ENCODE measurements around the gene REG4. TPM values are rescaled to one million over a fixed set of nuclear protein-coding genes. Genes with fewer than 3 reads are reported as not detected.
"Not testable (repeated sequence)": the region's sequence is repeated elsewhere in the genome, so short reads cannot be mapped to it uniquely, and the experiment has no call there.

REG4 gene
- total and polyA plus RNA-seq, 9 donors, result 0.36 to 2.4 TPM; not detected in 7

GRCh38 chr1:119829625-119830024 is 18.4 kb upstream of the REG4 start:
- TF ChIP-seq EP300 (IDR thresholded peaks at IDR 0.05) (no peak), POLR2A (IDR thresholded peaks at IDR 0.05) (no peak), CTCF (IDR thresholded peaks at IDR 0.05) (no peak)
- H3K4me3 ChIP-seq, result no peak overlapping the region
- intact Hi-C loops (cut with DNase I), result no loop called here
- no peaks in the 10 kb centered on the region for H3K36me3 ChIP-seq
- no peaks in the 10 kb centered on the region for H3K27me3 ChIP-seq
- no peak for DNase-seq
- no peak overlapping the region for H3K27ac ChIP-seq
- WGBS, 3 donors, result 55 to 67% (median 61%) methylated on average over 4 of the region's 4 CpGs
- H3K4me1 ChIP-seq (ENCODE audit: insufficient read depth), result no peaks in the 10 kb centered on the region
- H3K9me3 ChIP-seq, result no peaks in the 10 kb centered on the region

GRCh38 chr1:119829006-119829405 is 17.7 kb upstream of the REG4 start:
- H3K9me3 ChIP-seq; DNase-seq; H3K27ac ChIP-seq; intact Hi-C loops (cut with DNase I); H3K4me3 ChIP-seq; H3K27me3 ChIP-seq; H3K4me1 ChIP-seq (ENCODE audit: insufficient read depth); H3K36me3 ChIP-seq: not testable (repeated sequence)

GRCh38 chr1:119828266-119828665 is 17.0 kb upstream of the REG4 start:
- WGBS, 3 donors, result 80 to 83% (median 81%) methylated on average over 3 of the region's 3 CpGs
- intact Hi-C loops (cut with DNase I), result no loop called here

GRCh38 chr1:119827010-119827409 is 15.8 kb upstream of the REG4 start:
- H3K36me3 ChIP-seq, result no peaks in the 10 kb centered on the region
- no peak overlapping the region for H3K27ac ChIP-seq
- H3K4me3 ChIP-seq, result no peak overlapping the region
- H3K9me3 ChIP-seq, result no peaks in the 10 kb centered on the region
- intact Hi-C loops (cut with DNase I), result loop anchor here in 1 of 4 donors (1.0 kb wide), 1 partner anchor 30 kb away; no protein-coding TSS in a partner anchor
- no peaks in the 10 kb centered on the region for H3K4me1 ChIP-seq (ENCODE audit: insufficient read depth)
- TF ChIP-seq EP300 (IDR thresholded peaks at IDR 0.05) (no peak), CTCF (IDR thresholded peaks at IDR 0.05) (no peak), POLR2A (IDR thresholded peaks at IDR 0.05) (no peak)
- no peak for DNase-seq
- WGBS, 3 donors, result 74 to 98% (median 86%) methylated on average over 1 of the region's 1 CpG
- no peaks in the 10 kb centered on the region for H3K27me3 ChIP-seq

More at GRCh38 chr1:119828266-119828665, 17.0 kb upstream of the REG4 start:
- no peak for DNase-seq
- no peak overlapping the region for H3K4me3 ChIP-seq
- no peaks in the 10 kb centered on the region for H3K9me3 ChIP-seq
- no peaks in the 10 kb centered on the region for H3K4me1 ChIP-seq (ENCODE audit: insufficient read depth)
- no peaks in the 10 kb centered on the region for H3K27me3 ChIP-seq
- H3K27ac ChIP-seq, result no peak overlapping the region
- no peaks in the 10 kb centered on the region for H3K36me3 ChIP-seq
- no peak for TF ChIP-seq CTCF (IDR thresholded peaks at IDR 0.05)
- TF ChIP-seq EP300 (IDR thresholded peaks at IDR 0.05), result no peak
- TF ChIP-seq POLR2A (IDR thresholded peaks at IDR 0.05), result no peak

GRCh38 chr1:119822406-119822805 is 11.1 kb upstream of the REG4 start:
- TF ChIP-seq CTCF (IDR thresholded peaks at IDR 0.05) (no peak), EP300 (IDR thresholded peaks at IDR 0.05) (no peak), POLR2A (IDR thresholded peaks at IDR 0.05) (no peak)
- Histone ChIP-seq H3K4me3 (no peak overlapping the region), H3K9me3 (no peaks in the 10 kb centered on the region), H3K27ac (no peak overlapping the region), H3K4me1 (ENCODE audit: insufficient read depth) (no peaks in the 10 kb centered on the region), H3K36me3 (no peaks in the 10 kb centered on the region), H3K27me3 (no peaks in the 10 kb centered on the region)
- intact Hi-C loops (cut with DNase I), result no loop called here
- DNase-seq, result no peak
- 49 to 77% (median 65%) methylated on average over 3 of the region's 3 CpGs for WGBS, 3 donors
